RKO (cell line): ENCODE data around the gene SLC38A8.
A peak's percentile ranks its signal among the peaks of the same experiment; 100 is the strongest.

Experiments used
- DNase-seq: peaks from one replicate; pipeline ENCODE4 v3.0.0-alpha.2; 2016; ENCODE audit warnings: low spot score

SLC38A8 gene

GRCh38 chr16:84031556-84031955 lies 11.0 kb downstream of the SLC38A8 start:
- no peak for DNase-seq

DNA sequence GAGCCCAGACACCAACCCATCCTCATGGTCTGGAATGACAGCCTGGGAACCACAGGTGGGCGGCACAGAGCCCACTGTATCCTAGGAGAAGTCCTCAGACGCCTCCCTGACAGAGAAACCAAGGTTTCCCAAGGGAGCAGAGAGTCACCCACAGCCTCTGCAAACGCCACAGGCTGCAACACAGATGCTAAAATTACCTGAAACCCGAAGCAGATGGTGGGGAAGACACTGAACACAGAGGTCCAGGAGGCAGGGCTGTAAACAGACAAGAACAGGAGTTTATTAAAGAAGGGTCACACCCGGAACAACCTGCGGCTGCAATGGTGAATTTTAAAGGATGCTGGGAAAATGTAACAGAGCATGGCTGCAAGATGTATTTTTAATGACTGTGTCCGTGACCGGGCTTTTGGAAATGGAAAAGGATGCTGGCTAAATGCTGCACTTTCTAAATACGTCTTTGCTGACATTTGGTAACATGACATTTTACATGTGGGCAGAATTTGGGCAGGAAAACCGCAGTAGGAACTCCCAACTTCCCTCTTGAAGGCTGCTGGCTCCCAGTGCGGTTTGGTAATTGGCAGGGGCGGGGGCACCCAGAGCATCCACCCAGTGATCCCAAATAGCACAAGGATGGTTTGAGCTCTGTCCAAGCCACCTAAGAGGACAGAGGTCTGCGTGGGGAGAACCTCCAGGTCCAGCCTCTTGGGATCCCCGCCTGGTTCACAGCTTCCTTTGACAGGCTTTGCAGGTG lies 13.1 kb downstream of the SLC38A8 start:
- no peak for DNase-seq

DNA sequence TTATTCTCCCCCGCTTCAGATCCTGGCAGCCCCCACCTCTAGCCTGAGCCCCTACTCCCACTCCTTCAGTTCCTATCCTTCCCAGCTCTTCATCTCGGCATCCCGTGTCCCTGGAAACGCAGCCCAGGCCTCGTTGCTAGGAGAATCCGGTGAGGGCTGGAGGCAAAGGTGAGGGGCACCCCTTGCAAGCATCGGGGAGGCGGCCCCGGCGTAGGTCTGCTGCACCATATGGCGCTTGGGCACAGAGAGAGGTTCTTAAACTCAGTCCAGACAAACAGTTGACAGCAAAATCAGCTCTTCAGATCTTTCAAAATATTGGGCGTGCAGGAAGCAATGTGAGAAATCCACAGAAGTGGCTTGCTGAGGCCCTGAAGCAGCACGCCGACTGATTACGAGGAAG lies 15.0 kb downstream of the SLC38A8 start:
- DNase-seq, result no peak

DNA sequence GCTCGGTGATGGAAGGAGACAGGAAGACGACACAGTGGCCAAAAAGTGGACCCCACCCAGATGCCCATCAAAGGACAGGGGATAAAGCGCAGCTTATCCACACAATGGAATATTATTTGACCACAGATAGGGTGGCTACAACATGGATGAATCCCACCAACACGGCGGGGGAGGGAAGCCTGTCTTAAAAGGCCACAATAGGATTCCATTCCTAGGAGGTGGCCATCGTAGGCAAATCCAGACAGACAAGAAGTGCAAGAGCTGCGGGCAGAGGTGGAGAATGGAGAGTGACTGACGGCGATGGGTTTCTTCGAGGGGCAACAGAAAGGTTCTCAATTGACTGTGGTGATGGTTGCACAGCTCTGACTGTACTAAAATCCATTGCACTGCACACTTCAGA lies 16.0 kb downstream of the SLC38A8 start:
- DNase-seq, result no peak

DNA sequence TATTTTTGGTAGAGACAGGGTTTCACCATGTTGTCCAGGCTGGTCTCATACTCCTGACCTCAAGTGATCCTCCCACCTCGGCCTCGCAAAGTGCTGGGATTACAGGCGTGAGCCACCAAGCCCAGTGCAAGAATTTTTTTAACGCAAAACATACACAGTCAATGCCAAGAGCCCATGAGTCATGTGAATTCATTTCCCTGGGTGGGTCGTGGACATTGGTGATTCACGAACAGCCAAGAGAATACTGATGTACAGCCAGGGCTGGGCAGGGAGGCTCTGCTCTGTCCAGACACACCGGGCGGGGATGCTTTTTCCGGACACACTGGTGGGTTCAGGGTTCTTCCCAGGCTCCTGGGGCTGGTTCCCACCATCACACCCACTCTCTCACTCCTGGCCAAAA lies 17.7 kb downstream of the SLC38A8 start:
- no peak for DNase-seq

DNA sequence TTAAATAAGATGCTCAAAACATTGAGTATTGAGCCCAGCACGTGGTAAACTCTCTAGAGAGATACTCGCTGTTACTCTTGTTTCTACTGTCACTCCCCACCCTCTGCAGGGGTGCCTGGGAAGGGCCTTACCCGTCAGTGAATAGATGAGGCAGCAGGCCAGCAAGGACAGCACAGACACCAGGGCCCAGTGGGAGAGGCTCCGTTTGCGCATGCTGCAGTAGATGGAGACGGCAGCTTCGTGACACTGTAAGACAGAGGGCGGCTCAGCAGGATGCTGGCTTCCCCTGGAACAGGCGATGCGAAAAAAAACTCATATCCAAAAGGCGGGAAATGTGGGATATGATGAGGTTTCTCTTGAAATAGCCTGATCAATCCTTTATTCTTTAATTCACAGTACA lies 20.0 kb downstream of the SLC38A8 start:
- DNase-seq, result no peak

GRCh38 chr16:84021488-84021887 lies 21.1 kb downstream of the SLC38A8 start:
- DNase-seq, result no peak

DNA sequence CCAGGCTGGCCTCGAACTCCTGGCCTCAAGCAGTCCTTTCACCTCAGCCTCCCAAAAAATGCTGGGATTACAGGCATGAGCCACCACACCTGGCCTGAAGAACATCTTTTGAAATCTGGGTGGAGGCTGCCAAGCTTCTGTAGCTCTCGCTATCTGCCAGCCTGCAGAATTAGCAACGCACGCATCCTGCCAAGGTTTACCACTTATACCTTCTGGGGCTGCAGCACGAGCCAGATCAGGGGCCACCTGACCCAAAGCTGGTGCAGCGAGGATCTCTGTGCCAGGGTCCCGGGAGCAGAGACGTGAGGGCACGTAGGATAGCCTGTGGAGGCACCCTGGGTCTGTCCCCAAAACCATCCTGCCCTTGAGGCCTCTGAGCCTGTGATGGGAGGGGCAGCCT lies 22.2 kb downstream of the SLC38A8 start:
- DNase-seq, result no peak

GRCh38 chr16:84018710-84019109 lies 23.9 kb downstream of the SLC38A8 start:
- no peak for DNase-seq

GRCh38 chr16:84016477-84016876 lies 26.1 kb downstream of the SLC38A8 start:
- no peak for DNase-seq

GRCh38 chr16:84015399-84015798 lies 27.2 kb downstream of the SLC38A8 start:
- DNase-seq, result no peak

DNA sequence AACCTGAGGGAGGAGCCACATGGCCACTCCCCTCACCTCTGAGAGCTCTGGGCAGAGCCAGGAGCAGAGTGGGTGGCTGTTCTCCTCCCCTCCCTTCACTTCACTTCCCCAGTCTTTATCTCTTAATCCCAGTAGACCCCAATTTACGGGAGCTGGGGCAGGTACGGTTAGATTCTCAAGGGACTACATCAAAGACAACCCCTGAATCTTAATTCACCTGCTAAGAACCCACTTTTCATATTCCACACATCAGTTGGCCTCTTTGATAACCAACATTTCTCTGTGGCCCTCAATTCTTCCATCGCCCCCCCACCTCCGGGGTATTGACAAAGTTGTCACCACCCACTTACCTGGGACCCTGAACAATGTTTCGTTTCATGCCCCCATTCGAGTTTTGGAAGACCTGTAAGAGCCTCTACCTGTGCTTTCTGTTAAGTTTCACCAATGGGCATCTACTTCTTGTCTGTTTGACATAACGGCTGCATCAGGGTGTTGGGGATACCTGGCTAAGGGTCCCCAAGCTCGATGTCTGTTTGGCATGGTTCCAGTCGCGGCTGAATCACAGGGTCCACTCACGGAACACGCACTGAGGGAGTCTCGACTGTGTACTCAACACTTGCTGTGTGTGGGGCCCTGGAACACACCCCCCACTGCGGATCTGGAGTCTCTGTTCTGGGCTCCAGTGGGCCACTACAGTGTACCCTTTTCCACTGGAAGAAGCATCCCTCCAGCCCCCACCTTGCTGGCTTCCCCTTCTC lies 27.8 kb downstream of the SLC38A8 start:
- DNase-seq, result no peak

GRCh38 chr16:84013787-84014569 lies 28.6 kb downstream of the SLC38A8 start:
- DNase-seq, result peak; percentile 54

GRCh38 chr16:84009282-84009681 lies 33.3 kb downstream of the SLC38A8 start:
- no peak for DNase-seq

DNA sequence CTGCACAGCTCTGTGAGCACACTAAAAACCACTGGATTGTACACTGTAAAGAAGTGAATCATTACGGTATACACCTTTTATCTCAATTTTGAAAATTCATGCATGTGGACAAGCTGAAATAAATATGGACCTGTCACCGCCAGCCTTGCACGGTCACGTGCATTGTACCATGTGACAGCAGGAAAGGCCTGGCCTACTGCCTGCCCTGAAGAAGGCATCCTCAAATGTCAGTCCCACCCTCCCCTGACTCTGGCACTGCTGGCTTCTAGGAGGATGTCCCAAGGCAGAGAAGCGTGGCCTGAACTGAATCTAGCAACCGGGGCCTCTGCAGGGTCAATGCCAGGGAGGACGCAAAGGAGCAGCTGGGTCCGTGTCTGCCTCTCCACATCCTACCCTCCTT lies 34.6 kb downstream of the SLC38A8 start:
- DNase-seq, result no peak

DNA sequence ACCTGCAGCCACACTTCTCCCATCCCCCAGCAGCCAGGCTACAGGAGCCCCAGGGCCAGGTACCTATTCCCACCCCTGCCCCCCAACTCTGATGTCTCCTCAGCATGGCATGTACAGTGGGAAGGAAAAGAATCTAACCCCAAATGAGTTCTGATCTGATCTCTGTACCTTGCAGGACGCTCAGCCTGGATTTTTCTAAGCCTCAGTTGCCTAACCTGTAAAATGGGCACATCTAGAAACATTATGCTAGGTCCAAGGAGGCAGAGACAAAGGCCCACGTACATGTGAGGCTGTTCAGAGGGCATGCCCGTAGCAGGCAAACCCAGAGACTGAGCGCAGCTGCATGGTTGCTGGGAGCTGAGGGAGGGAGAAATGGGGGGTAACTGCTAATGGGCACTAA lies 35.1 kb downstream of the SLC38A8 start:
- no peak for DNase-seq

- no peak for DNase-seq
Observed at GRCh38 chr16:84005391-84005790, 37.2 kb downstream of the SLC38A8 start.

DNA sequence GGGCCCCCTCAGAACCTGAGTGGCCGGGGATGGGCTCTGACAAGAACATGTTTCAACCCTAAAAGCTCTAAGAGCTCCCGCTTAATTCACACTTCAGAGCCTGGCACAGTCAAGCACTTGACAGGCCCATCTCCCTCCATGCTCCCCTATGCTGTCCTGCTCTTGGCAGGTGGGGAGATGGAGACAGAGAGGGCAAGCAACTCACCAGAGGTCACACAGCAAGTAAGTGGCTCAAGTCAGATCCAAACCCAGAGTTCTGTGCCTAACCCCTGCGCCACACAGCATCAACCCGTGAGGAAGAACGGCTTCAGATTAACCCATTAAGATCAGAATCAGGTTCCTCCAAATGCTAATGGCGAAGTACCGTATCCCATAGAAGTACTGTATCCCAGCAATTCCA lies 38.2 kb downstream of the SLC38A8 start:
- no peak for DNase-seq

- DNase-seq, result peak; percentile 76
Observed at GRCh38 chr16:84003038-84003437, 39.6 kb downstream of the SLC38A8 start.

GRCh38 chr16:84001726-84002125 lies 40.9 kb downstream of the SLC38A8 start:
- DNase-seq, result no peak

- DNase-seq, result no peak
Observed at GRCh38 chr16:84000989-84001642, 41.5 kb downstream of the SLC38A8 start.

GRCh38 chr16:83998091-83998490 lies 44.5 kb downstream of the SLC38A8 start:
- no peak for DNase-seq
